ENCODE measurements around the gene RALGDS. TPM values are rescaled to one million over a fixed set of nuclear protein-coding genes. Genes with fewer than 3 reads are reported as not detected.

RALGDS gene
- total RNA-seq, 2 donors from 2014 or later = 26.7 to 30.1 TPM

GRCh38 chr9:133101356-133102189 lies 19.5 kb downstream of the RALGDS start:
- Histone ChIP-seq H3K4me3 (no peak overlapping the region), H3K27me3 (no peaks in the 10 kb centered on the region), H3K36me3 (peaks cover 93% of the 10 kb centered on the region), H3K4me1 (peaks cover 0 to 7% of the 10 kb centered on the region in 2 donors), H3K9me3 (peaks cover 0 to 3% of the 10 kb centered on the region in 2 donors), H3K27ac (no peak overlapping the region)
- DNase-seq (ENCODE audit: low spot score) = no peak
- no peak for TF ChIP-seq CTCF (IDR thresholded peaks at IDR 0.05)

GRCh38 chr9:133100506-133101355 lies 20.3 kb downstream of the RALGDS start:
- H3K27me3 ChIP-seq = no peaks in the 10 kb centered on the region
- peaks cover 87% of the 10 kb centered on the region for H3K36me3 ChIP-seq
- no peak overlapping the region for H3K4me3 ChIP-seq
- peaks cover 0 to 7% of the 10 kb centered on the region in 2 donors for H3K4me1 ChIP-seq
- H3K27ac ChIP-seq = no peak overlapping the region
- no peak for DNase-seq (ENCODE audit: low spot score)
- peaks cover 0 to 11% of the 10 kb centered on the region in 2 donors for H3K9me3 ChIP-seq
- TF ChIP-seq CTCF (IDR thresholded peaks at IDR 0.05) = no peak

GRCh38 chr9:133099726-133100505 lies 21.1 kb downstream of the RALGDS start:
- Histone ChIP-seq H3K36me3 (peaks cover 81% of the 10 kb centered on the region), H3K4me3 (no peak overlapping the region), H3K4me1 (peaks cover 0 to 7% of the 10 kb centered on the region in 2 donors), H3K9me3 (peaks cover 2 to 19% of the 10 kb centered on the region in 2 donors), H3K27me3 (no peaks in the 10 kb centered on the region), H3K27ac (no peak overlapping the region)
- TF ChIP-seq CTCF (IDR thresholded peaks at IDR 0.05) = no peak
- no peak for DNase-seq (ENCODE audit: low spot score)

- Histone ChIP-seq H3K36me3 (peaks cover 70% of the 10 kb centered on the region), H3K27me3 (no peaks in the 10 kb centered on the region), H3K4me3 (no peak overlapping the region), H3K27ac (no peak overlapping the region), H3K4me1 (peaks cover 0 to 6% of the 10 kb centered on the region in 2 donors), H3K9me3 (peaks cover 4 to 21% of the 10 kb centered on the region in 2 donors)
- no peak for TF ChIP-seq CTCF (IDR thresholded peaks at IDR 0.05)
- DNase-seq (ENCODE audit: low spot score) = no peak
Observed at GRCh38 chr9:133098871-133099270, 22.2 kb downstream of the RALGDS start.

GRCh38 chr9:133098104-133098754 lies 22.8 kb downstream of the RALGDS start:
- Histone ChIP-seq H3K27me3 (no peaks in the 10 kb centered on the region), H3K36me3 (peaks cover 64% of the 10 kb centered on the region), H3K9me3 (peaks cover 4 to 21% of the 10 kb centered on the region in 2 donors), H3K4me1 (no peaks in the 10 kb centered on the region), H3K4me3 (no peak overlapping the region), H3K27ac (no peak overlapping the region)
- no peak for TF ChIP-seq CTCF (IDR thresholded peaks at IDR 0.05)
- no peak for DNase-seq (ENCODE audit: low spot score)
